Activated CD8-positive, alpha-beta memory T cell treated with anti-CD3 and anti-CD28 coated beads for 4 hours (primary cell): ENCODE results near the gene FBXO2.
A peak's percentile ranks its signal among the peaks of the same experiment; 100 is the strongest.

Source experiments
- DNase-seq, 2 donors: peaks; one replicate each; pipeline ENCODE4 v3.0.0-alpha.2; 2020; ENCODE audit warnings: low read depth in 2 of 2

FBXO2 gene

DNA sequence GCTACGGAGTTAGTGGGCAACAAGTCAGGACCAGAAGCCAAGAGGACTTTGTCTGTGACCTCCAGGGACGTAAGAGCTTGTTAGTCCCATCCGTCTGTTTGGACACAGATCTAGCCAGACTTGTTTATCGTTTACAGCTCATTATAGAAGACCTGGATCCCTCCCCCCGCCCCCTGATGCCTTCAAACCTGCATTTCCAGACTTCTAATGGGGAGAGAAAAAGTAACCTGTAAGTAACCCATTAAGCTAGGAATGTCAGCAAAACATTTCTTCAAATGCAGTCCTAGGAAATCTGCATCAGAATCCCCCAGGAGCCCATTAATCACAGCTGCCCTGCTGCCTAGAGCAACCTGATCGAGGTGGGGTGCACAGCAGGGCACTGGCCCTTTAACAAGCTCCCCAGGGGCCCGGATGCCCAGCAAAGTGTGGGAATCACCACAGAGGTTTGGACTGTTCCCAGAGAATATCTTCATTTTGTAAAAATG lies 28.1 kb upstream of the FBXO2 start:
- no peak for DNase-seq

DNA sequence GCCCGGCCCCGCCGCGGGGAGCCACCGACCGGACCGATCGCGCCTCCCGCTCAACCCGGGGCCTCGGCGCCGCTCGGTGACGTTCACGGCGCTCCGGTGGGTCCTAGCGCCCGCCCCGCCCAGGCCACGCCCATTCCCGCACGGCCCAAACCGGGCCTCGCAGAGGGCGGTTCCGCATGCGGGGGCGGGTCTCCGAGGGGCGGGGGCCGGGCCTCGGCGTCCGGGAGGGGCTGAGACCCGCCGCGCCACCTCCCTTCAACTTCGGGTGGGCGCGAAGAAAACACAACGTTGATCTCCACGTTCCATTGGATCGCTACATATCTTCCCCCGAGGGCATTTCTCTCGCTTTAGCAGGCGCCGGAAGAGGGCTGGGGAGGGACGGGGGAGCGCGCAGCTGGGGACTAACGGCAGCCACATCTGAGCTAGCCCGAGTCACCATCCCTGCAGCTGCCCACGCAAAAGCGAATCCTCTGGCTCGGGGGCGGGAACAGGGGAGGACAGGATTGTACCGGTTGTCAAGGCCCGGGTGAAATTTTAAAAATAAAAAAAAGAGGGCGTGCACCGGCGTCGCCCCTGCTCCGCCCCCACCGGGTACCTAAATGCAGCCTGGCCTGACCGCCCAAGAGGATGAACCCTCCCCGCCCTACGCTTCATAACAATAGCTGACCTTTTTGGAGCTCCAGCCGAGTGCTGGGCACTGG lies 27.0 kb upstream of the FBXO2 start, which contains the start of gene MAD2L2:
MAD2L2 (minus strand) TSS at position 78 of the 701 bp plus-strand sequence. CDS start 547 bp downstream, outside the sequence.
- DNase-seq = peak; percentile 78 to 82

DNA sequence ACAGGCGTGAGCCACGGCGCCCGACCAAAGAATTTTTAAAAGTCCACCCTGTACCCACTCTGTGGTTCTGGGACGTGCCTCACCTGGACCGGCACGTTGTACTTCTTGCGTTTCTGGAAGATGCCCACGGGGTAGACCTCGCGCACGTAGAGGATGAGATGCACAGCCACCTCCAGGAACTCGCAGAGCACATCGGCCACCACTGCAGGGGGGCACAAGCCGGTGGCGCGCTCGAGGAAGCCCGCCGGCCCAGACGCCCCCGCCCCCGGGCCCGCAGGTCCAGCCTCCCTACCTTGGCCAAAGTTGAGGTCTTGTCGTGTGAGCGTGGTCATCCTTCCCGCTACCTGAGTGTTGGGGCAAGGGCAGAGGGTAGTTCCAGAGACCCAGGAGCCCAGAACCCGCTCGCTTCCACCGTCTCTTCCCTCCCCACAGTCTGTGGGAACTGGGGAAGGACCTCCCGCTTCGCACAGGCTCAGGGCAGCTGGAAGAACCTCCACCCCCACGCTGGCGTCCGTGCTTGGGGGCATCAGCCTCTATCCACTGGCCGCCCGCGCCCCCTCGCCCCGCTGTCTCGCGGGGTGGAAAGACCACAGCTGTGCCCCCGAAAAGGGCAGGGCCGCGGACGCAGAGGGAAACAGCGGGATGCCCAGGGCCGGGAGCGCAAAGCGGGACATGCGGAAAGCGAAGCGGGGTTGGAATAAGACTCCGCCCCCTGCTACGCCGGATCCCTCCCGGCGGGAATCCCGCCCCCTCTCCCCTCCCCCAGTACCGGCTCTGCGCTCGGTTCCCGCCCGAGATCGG lies 26.2 kb upstream of the FBXO2 start:
- DNase-seq = no peak

- no peak for DNase-seq
Observed at GRCh38 chr1:11678442-11678841, 24.2 kb upstream of the FBXO2 start.

GRCh38 chr1:11676386-11677103 lies 22.3 kb upstream of the FBXO2 start:
- no peak for DNase-seq

DNA sequence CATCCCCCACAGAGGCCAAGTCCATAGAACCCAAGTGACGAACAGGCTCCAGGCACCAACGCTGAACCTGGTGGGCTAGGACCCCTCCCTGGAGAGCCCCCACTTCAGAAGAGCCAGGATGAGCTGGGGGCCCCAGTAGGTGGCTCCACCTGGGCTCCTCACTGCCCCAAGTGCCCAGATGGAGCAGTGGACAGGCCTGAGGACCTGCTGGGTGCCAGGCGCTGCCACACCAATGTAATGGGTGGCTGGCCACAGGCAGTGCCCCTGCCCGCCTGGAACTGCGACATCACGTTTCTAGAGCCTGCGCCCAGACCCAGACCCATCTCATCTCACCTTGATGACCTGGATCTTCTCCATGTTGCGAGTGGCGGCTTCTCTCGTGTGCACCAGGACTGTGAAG lies 21.1 kb upstream of the FBXO2 start:
- no peak for DNase-seq

DNA sequence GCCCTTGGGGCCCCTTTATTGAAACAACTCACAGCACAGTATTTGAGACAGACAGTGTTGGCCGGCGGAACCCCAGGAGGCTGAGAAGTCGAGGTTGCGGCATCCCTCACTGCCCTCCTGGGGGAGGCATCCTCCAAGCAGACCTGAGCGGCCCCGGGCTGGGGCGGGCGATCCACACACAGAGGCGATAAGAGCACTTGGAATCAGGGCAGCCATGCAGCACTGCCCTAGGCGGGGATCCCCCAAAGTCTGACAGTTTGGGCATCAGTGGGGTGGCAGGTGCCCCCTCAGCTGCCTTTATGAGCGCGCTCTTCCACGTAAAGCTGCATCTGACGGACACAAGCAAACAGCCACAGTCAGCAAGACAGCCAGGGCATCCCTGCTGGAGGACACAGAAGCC lies 20.3 kb upstream of the FBXO2 start:
- no peak for DNase-seq

- no peak for DNase-seq
Observed at GRCh38 chr1:11673089-11673769, 19.0 kb upstream of the FBXO2 start.

DNA sequence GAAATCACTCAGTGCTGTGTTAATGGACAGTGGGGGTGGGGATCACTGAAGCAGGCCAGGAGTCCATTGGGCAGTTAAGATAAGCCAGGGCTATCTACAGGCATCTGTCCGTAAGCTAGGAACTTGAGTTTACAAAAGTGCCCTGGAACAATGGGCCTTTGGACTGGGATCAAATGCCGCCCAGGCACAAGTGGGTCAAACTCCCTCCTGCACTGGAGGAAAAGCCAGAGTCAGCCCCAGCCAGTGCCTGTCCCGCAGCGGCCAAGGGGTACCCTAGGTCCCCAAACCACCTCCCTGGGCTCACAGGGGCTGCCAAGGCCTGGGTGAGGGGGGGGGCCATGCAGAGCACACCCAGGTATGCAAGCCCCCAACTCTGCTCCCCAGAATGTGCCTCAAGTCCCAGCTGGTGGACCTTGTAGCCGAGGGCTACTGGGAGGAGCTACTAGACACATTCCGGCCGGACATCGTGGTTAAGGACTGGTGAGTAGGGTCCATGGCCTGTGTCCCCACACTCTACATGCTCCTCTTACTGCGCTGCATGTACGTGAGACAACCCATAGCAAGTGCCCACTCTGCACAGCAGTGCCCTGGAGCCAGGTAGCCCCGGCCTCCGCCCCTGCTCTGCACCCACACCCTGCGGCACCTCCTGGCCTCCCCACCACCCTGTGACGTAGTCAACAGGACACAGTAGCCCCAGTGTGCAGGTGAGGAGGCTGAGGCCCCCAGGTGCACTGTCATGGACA lies 17.5 kb upstream of the FBXO2 start:
- DNase-seq = no peak

DNA sequence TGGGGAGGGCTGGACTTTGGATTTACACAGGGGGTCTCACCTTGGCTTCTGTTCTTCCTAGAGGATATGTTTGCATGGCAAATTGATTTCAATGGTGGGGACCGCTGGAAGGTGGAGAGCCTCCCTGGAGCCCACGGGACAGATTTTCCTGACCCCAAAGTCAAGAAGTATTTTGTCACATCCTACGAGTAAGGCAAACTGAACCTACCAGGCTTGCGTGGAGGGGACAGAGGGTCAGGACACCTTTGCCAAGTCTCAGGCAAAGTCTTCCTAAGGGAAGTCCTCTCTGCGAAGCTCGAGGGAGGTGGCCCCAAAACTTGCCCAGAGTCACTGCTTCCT lies 16.9 kb upstream of the FBXO2 start:
- no peak for DNase-seq

DNA sequence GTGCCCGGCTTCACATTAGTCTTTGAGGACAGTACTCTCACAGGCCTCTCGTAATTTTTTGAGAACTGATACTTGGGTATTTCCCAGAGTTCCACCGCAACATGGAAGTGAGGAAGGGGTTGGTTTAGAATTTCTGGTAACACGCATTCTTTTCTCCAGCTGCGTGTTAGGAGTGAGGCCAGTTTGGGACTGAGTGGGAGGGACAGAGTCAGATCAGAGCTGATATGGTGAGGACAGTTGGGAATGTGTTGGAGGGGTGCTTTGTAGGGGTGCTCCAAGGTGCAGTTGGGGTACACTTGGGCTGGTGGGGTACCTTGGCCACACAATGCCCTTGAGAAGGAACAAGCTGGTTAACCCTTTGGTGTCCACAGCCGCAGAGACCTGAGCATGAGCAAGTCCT lies 16.5 kb upstream of the FBXO2 start:
- DNase-seq = no peak

GRCh38 chr1:11668516-11668915 lies 14.3 kb upstream of the FBXO2 start:
- DNase-seq = no peak

DNA sequence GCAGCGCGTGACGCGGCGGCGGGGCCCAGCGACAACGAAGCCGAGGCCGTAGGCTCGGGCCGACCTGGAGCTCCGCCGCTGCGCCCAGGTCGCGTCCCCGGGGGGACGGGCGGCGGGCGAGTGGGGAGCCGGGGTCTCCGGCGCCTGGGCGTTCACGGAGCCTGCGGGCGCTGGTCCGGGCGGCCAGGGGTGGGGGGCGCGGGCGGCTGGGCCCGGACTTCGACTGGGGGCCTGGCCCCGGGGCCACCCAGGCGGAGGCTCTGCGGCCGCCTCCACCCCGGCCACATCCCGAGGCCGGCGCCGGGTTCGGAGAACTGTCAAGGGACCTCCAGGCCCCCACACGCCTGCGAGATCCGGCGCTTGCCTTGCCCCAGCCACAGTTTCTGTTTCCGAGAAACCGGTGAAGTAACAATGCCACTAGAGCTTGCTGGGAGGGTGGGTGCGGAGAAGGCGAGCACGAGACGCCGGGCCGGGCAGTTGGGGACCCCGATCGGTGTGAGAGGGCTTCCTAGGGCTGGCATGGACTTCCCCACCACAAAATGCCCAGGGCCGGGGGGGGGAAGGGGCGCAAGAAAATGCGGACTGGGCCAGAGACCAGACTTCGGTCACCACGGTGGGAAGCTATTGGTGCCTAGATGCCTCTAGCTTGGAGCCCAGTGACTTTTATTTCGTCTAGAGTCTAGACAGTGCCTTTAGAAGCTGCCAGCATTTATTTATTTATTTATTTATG lies 10.3 kb upstream of the FBXO2 start:
- DNase-seq = peak; percentile 36 to 56

GRCh38 chr1:11661103-11661502 lies 6.9 kb upstream of the FBXO2 start:
- DNase-seq = no peak

- no peak for DNase-seq
Observed at GRCh38 chr1:11659748-11660147, 5.5 kb upstream of the FBXO2 start.

DNA sequence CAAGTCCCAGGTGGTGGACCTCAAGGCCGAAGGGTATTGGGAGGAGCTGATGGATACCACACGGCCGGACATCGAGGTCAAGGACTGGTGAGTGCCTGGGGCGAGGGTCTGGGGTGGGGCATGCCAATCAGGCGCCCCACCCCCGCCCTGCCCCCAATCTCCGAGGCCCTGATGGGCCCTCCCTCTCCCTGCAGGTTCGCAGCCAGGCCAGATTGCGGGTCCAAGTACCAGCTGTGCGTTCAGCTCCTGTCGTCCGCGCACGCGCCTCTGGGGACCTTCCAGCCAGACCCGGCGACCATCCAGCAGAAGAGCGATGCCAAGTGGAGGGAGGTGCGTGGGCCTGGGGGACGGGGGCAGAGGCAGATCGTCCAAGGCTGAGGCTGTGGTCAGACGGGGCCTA lies 4.3 kb upstream of the FBXO2 start:
- no peak for DNase-seq

DNA sequence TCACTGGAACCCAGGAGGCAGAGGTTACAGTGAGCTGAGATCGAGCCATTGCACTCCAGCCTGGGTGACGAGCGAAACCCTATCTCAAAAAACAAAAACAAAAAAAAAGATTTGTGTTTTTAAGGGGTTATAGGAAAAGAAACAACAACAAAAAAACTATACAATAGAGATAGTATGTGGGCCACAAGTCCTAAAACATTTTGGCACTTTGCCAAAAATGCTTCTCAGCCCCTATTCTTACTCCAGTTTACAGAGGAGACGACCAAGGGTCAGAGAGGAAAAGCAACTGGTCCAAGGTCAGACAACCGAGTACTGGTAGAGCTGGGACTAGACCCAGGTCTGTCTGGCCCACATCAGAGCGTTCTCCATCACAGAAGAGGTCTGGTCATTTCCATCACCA lies 3.4 kb upstream of the FBXO2 start:
- DNase-seq = no peak

DNA sequence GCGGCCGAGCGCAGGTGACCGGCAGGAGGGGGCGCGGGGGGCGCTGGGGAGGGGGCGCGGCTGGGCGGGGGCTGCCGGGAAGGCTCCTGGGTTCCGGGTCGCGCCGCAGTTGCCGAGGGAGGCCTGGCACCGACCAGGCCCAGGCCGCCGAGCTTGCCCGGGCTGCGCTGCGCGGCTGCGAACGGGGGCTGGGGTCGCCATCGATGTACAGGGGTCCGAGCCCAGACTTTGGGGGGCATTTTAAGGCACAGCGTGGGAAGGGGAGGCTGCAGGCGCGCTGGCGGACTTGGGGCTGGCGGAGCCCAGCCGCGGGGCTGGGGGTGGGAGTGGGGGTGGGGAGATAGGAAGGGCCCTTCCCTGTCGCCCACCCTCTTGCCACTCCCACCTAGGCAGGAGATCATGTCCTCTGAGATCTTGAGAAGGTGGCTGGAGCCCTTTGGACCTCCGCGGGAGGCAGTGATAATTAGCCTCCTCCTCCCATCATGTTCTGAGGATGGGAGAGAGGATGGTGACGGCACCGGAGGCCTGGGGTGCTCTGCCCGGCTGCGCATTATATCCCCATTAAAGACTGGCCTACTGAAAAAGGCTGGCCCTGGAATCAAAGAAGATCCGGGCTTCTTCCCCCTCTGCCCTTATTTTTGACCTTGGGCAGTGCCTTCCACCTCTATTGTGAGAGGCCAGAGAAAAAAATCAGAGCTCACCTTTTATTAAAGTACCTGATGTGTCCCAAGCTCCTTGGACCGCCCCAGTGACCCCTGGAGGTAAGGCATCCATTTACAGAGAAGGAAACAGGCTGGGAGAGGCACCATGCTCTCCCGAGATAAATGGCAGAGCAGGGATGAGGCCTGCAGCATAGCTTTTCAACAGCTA lies 945 bp upstream of the FBXO2 start:
- DNase-seq = no peak

GRCh38 chr1:11653861-11654136 lies 430 bp downstream of the FBXO2 start:
- DNase-seq = no peak
